Neural progenitor cell (in vitro differentiated cells): ENCODE data around the gene EN2.

ENCODE experiments used
- EZH2phosphoT487 ChIP-seq: fragments of 200-600 bp; sonication (generic); IDR thresholded peaks from 2 replicates; pipeline ENCODE4 v1.6.1; 2017; ENCODE audit warnings: antibody characterized with exemption
- TF ChIP-seq, protein P1 (sequence below): fragments of 200-600 bp; sonication (generic); IDR thresholded peaks from 2 replicates; pipeline ENCODE4 v1.5.1; 2017; ENCODE audit warnings: antibody characterized with exemption, mild to moderate bottlenecking

DNA sequence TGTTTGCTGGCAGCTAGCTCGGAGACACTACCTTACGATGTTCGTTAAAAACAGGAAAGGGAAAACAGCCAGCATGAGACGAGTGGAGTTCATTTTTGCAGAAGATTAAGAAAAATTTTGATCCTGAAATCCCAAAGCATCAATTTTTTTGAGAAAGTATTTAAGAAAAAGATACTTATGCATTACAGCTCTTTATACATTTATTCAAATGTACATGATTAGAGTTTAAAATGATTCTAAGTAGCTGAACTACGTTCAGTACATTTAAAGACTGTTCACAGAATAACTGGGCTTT lies 53.7 kb downstream of the EN2 start:
- TF ChIP-seq, protein P1, sequence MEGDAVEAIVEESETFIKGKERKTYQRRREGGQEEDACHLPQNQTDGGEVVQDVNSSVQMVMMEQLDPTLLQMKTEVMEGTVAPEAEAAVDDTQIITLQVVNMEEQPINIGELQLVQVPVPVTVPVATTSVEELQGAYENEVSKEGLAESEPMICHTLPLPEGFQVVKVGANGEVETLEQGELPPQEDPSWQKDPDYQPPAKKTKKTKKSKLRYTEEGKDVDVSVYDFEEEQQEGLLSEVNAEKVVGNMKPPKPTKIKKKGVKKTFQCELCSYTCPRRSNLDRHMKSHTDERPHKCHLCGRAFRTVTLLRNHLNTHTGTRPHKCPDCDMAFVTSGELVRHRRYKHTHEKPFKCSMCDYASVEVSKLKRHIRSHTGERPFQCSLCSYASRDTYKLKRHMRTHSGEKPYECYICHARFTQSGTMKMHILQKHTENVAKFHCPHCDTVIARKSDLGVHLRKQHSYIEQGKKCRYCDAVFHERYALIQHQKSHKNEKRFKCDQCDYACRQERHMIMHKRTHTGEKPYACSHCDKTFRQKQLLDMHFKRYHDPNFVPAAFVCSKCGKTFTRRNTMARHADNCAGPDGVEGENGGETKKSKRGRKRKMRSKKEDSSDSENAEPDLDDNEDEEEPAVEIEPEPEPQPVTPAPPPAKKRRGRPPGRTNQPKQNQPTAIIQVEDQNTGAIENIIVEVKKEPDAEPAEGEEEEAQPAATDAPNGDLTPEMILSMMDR, result no peak
- TF ChIP-seq EZH2phosphoT487, result peak; percentile 56
